WTC11 (cell line): ENCODE data around the gene ARHGEF10L. TPM values are rescaled to one million over a fixed set of nuclear protein-coding genes. Genes with fewer than 3 reads are reported as not detected.

Experiments
- ATAC-seq: fragments of 200-7000 bp; cut with Tn5 transposase; 2 replicates; pipeline ENCODE4 v1.10.0; 2021; ENCODE audit warnings: mild to moderate bottlenecking, moderate library complexity
- CTCF ChIA-PET: fragments of 300-600 bp; sonication (Branson Sonifier 250); formaldehyde crosslinking; loops from one replicate; lab custom pipeline; 2021; ENCODE audit warnings: antibody characterized with exemption; lab: Charles Lee
- POLR2A ChIA-PET: fragments of 350-600 bp; sonication (Branson Sonifier 250); formaldehyde crosslinking; loops from one replicate; lab custom pipeline; 2021; ENCODE audit warnings: antibody characterized with exemption; lab: Charles Lee
- DNase-seq: peaks from one replicate; pipeline ENCODE4 v3.0.0; 2021; ENCODE audit warnings: low spot score
- H3K27ac Mint-ChIP-seq: 2 replicates; pipeline ENCODE4 v1.8.0; 2021; ENCODE audit warnings: mixed read lengths
- H3K27me3 Mint-ChIP-seq: 2 replicates; pipeline ENCODE4 v1.8.0; 2021; ENCODE audit warnings: low read depth, mild to moderate bottlenecking, moderate library complexity, mixed read lengths
- H3K36me3 Mint-ChIP-seq: 2 replicates; pipeline ENCODE4 v1.8.0; 2021; ENCODE audit warnings: mixed read lengths
- H3K4me1 Mint-ChIP-seq: 2 replicates; pipeline ENCODE4 v1.8.0; 2022; ENCODE audit warnings: mixed read lengths
- H3K4me3 Mint-ChIP-seq: 2 replicates; pipeline ENCODE4 v1.8.0; 2021; ENCODE audit warnings: mild to moderate bottlenecking, moderate library complexity, mixed read lengths
- H3K9me3 Mint-ChIP-seq: 2 replicates; pipeline ENCODE4 v1.8.0; 2021; ENCODE audit warnings: mixed read lengths
- AR ChIP-seq: fragments of 250-450 bp; sonication (Bioruptor Pico); IDR thresholded peaks from 2 replicates; pipeline ENCODE4 v1.9.0; 2021; ENCODE audit warnings: mild to moderate bottlenecking
- CREB1 ChIP-seq: sonication (generic); formaldehyde crosslinking; IDR thresholded peaks from 2 replicates; pipeline ENCODE4 v1.8.0; 2023; ENCODE audit warnings: mild to moderate bottlenecking, missing genetic modification reagents
- E2F5 ChIP-seq: sonication (generic); formaldehyde crosslinking; IDR thresholded peaks from 2 replicates; pipeline ENCODE4 v1.8.1; 2022; ENCODE audit warnings: mild to moderate bottlenecking, moderate library complexity, missing genetic modification reagents
- ERG ChIP-seq: fragments of 250-450 bp; sonication (Bioruptor Pico); IDR thresholded peaks from 2 replicates; pipeline ENCODE4 v1.8.0; 2021; ENCODE audit warnings: mild to moderate bottlenecking
- FOXJ3 ChIP-seq: sonication (generic); formaldehyde crosslinking; IDR thresholded peaks from 2 replicates; pipeline ENCODE4 v1.9.0; 2021; ENCODE audit warnings: missing genetic modification reagents, mild to moderate bottlenecking, borderline replicate concordance
- FOXK1 ChIP-seq: sonication (generic); formaldehyde crosslinking; IDR thresholded peaks from 2 replicates; pipeline ENCODE4 v1.8.0; 2022; ENCODE audit warnings: mild to moderate bottlenecking, moderate library complexity, missing genetic modification reagents
- KAT7 ChIP-seq: sonication (generic); formaldehyde crosslinking; IDR thresholded peaks from 2 replicates; pipeline ENCODE4 v1.8.1; 2023; ENCODE audit warnings: missing genetic modification reagents, mild to moderate bottlenecking, borderline replicate concordance
- MYBL2 ChIP-seq: sonication (generic); formaldehyde crosslinking; IDR thresholded peaks from 2 replicates; pipeline ENCODE4 v1.8.1; 2023; ENCODE audit warnings: mild to moderate bottlenecking, moderate library complexity, missing genetic modification reagents
- NR1H2 ChIP-seq: sonication (generic); formaldehyde crosslinking; IDR thresholded peaks from 2 replicates; pipeline ENCODE4 v1.9.0; 2021; ENCODE audit warnings: mild to moderate bottlenecking, moderate library complexity, missing genetic modification reagents
- TCF7 ChIP-seq: sonication (generic); formaldehyde crosslinking; IDR thresholded peaks from 2 replicates; pipeline ENCODE4 v1.8.0; 2022; ENCODE audit warnings: mild to moderate bottlenecking, low read depth, missing genetic modification reagents, moderate library complexity
- TP53 ChIP-seq: sonication (generic); formaldehyde crosslinking; IDR thresholded peaks from 2 replicates; pipeline ENCODE4 v1.8.1; 2023; ENCODE audit warnings: mild to moderate bottlenecking, missing genetic modification reagents
- USF2 ChIP-seq: sonication (generic); formaldehyde crosslinking; IDR thresholded peaks from 2 replicates; pipeline ENCODE4 v1.8.1; 2023; ENCODE audit warnings: mild to moderate bottlenecking, missing genetic modification reagents, moderate library complexity
- ZNF219 ChIP-seq: sonication (generic); formaldehyde crosslinking; IDR thresholded peaks from 2 replicates; pipeline ENCODE4 v1.8.0; 2023; ENCODE audit warnings: missing genetic modification reagents, mild to moderate bottlenecking, borderline replicate concordance
- ZNF232 ChIP-seq: sonication (generic); formaldehyde crosslinking; IDR thresholded peaks from 2 replicates; pipeline ENCODE4 v1.8.0; 2022; ENCODE audit warnings: mild to moderate bottlenecking, missing genetic modification reagents
- ZNF317 ChIP-seq: sonication (generic); formaldehyde crosslinking; IDR thresholded peaks from 2 replicates; pipeline ENCODE4 v1.8.1; 2023; ENCODE audit warnings: low read depth, mild to moderate bottlenecking, moderate library complexity, missing genetic modification reagents, borderline replicate concordance
- ZNF396 ChIP-seq: fragments of 250-450 bp; sonication (Bioruptor Pico); IDR thresholded peaks from 2 replicates; pipeline ENCODE4 v1.8.0; 2021; ENCODE audit warnings: mild to moderate bottlenecking, moderate library complexity, borderline replicate concordance
- ZNF423 ChIP-seq: fragments of 250-450 bp; sonication (Bioruptor Pico); IDR thresholded peaks from 2 replicates; pipeline ENCODE4 v2.1.2; 2022; ENCODE audit warnings: mild to moderate bottlenecking, moderate library complexity
- ZNF425 ChIP-seq: fragments of 250-450 bp; sonication (Bioruptor Pico); conservative IDR thresholded peaks from 2 replicates; pipeline ENCODE4 v1.9.0; 2021; ENCODE audit warnings: mild to moderate bottlenecking
- ZNF671 ChIP-seq: fragments of 250-450 bp; sonication (Bioruptor Pico); IDR thresholded peaks from 2 replicates; pipeline ENCODE4 v1.8.0; 2021; ENCODE audit warnings: mild to moderate bottlenecking
- ZSCAN18 ChIP-seq: fragments of 250-450 bp; sonication (Bioruptor Pico); IDR thresholded peaks from 2 replicates; pipeline ENCODE4 v2.1.2; 2022; ENCODE audit warnings: mild to moderate bottlenecking, moderate library complexity
- total RNA-seq: library from RNA; stranded (reverse); gene quantifications from 3 replicates; pipeline ENCODE4 v1.2.3, GENCODE V29; 2021

ARHGEF10L gene
- total RNA-seq, 1 experiment from 2014 or later: 34.4 TPM

GRCh38 chr1:17683598-17683997, 144.1 kb downstream of the ARHGEF10L start:
- TF ChIP-seq MYBL2 (CRISPR knock-in tag) (no peak), KAT7 (CRISPR knock-in tag) (no peak), ZNF396 (CRISPR knock-in tag) (no peak), FOXK1 (CRISPR knock-in tag) (no peak), USF2 (CRISPR knock-in tag) (no peak), TP53 (CRISPR knock-in tag) (no peak), NR1H2 (CRISPR knock-in tag) (no peak), FOXJ3 (CRISPR knock-in tag) (no peak)
- POLR2A ChIA-PET: no interaction called here
- ATAC-seq: no peak

GRCh38 chr1:17684810-17685209, 145.3 kb downstream of the ARHGEF10L start:
- ChIA-PET POLR2A (interaction anchor here (0.6 kb wide), 1 partner anchor 278 kb away, joined by 3 read pairs; no protein-coding TSS in a partner anchor), CTCF (interaction anchor here (1.0 to 4.3 kb wide), 7 partner anchors 11 to 190 kb away, joined by 3 to 27 read pairs (median 6); no protein-coding TSS in a partner anchor)
- peaks cover 22% of the 10 kb centered on the region for H3K36me3 Mint-ChIP-seq
- no peak for TF ChIP-seq KAT7 (CRISPR knock-in tag)
- TF ChIP-seq NR1H2 (CRISPR knock-in tag): no peak
- TF ChIP-seq TP53 (CRISPR knock-in tag): no peak
- TF ChIP-seq E2F5: no peak
- H3K27me3 Mint-ChIP-seq: no peaks in the 10 kb centered on the region
- H3K27ac Mint-ChIP-seq: no peak overlapping the region
- no peaks in the 10 kb centered on the region for H3K9me3 Mint-ChIP-seq
- peaks cover 13% of the 10 kb centered on the region for H3K4me1 Mint-ChIP-seq
- H3K4me3 Mint-ChIP-seq: no peak overlapping the region
- ATAC-seq: peak; percentile 75
- DNase-seq: no peak

More at GRCh38 chr1:17683598-17683997, 144.1 kb downstream of the ARHGEF10L start:
- Mint-ChIP-seq H3K27me3 (no peaks in the 10 kb centered on the region), H3K4me1 (peaks cover 10% of the 10 kb centered on the region; the same call in 1 of the 2 replicates), H3K4me3 (no peak overlapping the region), H3K9me3 (no peaks in the 10 kb centered on the region), H3K27ac (no peak overlapping the region), H3K36me3 (peaks cover 14% of the 10 kb centered on the region)
- no peak for DNase-seq
- CTCF ChIA-PET: interaction anchor here (2.2 to 4.3 kb wide), 3 partner anchors 13 to 22 kb away, joined by 6 to 27 read pairs (median 27); no protein-coding TSS in a partner anchor

- peaks cover 23% of the 10 kb centered on the region for H3K36me3 Mint-ChIP-seq
- no peak for DNase-seq
- H3K27ac Mint-ChIP-seq: no peak overlapping the region; the same call in 1 of the 2 replicates
- TF ChIP-seq ERG: no peak
- TF ChIP-seq CREB1 (CRISPR knock-in tag): no peak
- TF ChIP-seq ZNF425 (CRISPR knock-in tag): no peak
- TF ChIP-seq AR (CRISPR knock-in tag): no peak
- TF ChIP-seq NR1H2 (CRISPR knock-in tag): no peak
- TF ChIP-seq TCF7 (CRISPR knock-in tag): no peak
- no peak for TF ChIP-seq E2F5
- TF ChIP-seq ZNF671: no peak
- TF ChIP-seq ZNF219 (CRISPR knock-in tag): no peak
- no peak for TF ChIP-seq ZNF317 (CRISPR knock-in tag)
- TF ChIP-seq ZNF423 (CRISPR knock-in tag): no peak
- no peak for TF ChIP-seq ZSCAN18 (CRISPR knock-in tag)
- no peak for TF ChIP-seq ZNF232 (CRISPR knock-in tag)
- TF ChIP-seq, all 79 proteins: peak for 0
- ATAC-seq: no peak
- H3K4me3 Mint-ChIP-seq: no peak overlapping the region
- H3K4me1 Mint-ChIP-seq: peaks cover 26% of the 10 kb centered on the region
- ChIA-PET CTCF (interaction anchor here (1.6 to 4.3 kb wide), 2 partner anchors 10 to 25 kb away, joined by 7 to 27 read pairs; no protein-coding TSS in a partner anchor), POLR2A (no interaction called here)
- H3K27me3 Mint-ChIP-seq: no peaks in the 10 kb centered on the region
- H3K9me3 Mint-ChIP-seq: no peaks in the 10 kb centered on the region
Observed at GRCh38 chr1:17686258-17686657, 146.8 kb downstream of the ARHGEF10L start.
